OCI-LY1 (cell line): ENCODE results near the gene HTR2C.

Experiments used
- H2AFZ ChIP-seq: fragments of 200-600 bp; sonication (generic), shearing (Covaris generic); 2 replicates; pipeline ENCODE4 v1.6.0; 2014; ENCODE audit warnings: antibody characterized with exemption, mild to moderate bottlenecking, low read length
- H3F3A ChIP-seq: fragments of 200-600 bp; sonication (generic), shearing (Covaris generic); 2 replicates; pipeline ENCODE4 v1.6.0; 2014; ENCODE audit warnings: mild to moderate bottlenecking, antibody characterized with exemption, low read length, moderate library complexity; ENCODE audit not compliant: insufficient read depth
- H3K27ac ChIP-seq: fragments of 200-600 bp; sonication (generic); 2 replicates; pipeline ENCODE4 v1.5.1; 2014; ENCODE audit warnings: low read length, mixed run types, mild to moderate bottlenecking, low read depth; ENCODE audit not compliant: poor library complexity, severe bottlenecking
- H3K27me3 ChIP-seq: fragments of 200-600 bp; sonication (generic); 2 replicates; pipeline ENCODE4 v1.6.0; 2014; ENCODE audit warnings: antibody characterized with exemption, mild to moderate bottlenecking, low read length, moderate library complexity; ENCODE audit not compliant: insufficient read depth
- H3K36me3 ChIP-seq: fragments of 200-600 bp; sonication (generic); 2 replicates; pipeline ENCODE4 v1.6.1; 2014; ENCODE audit warnings: mild to moderate bottlenecking, antibody characterized with exemption, low read length, moderate library complexity, mixed read lengths; ENCODE audit not compliant: insufficient read depth
- H3K4me1 ChIP-seq: fragments of 200-600 bp; sonication (generic); 2 replicates; pipeline ENCODE4 v1.5.1; 2014; ENCODE audit warnings: mild to moderate bottlenecking, low read length, moderate library complexity; ENCODE audit not compliant: insufficient read depth, severe bottlenecking
- H3K4me2 ChIP-seq: fragments of 200-600 bp; sonication (generic), shearing (Covaris generic); 2 replicates; pipeline ENCODE4 v1.6.1; 2014; ENCODE audit warnings: low read length
- H3K4me3 ChIP-seq: fragments of 200-600 bp; sonication (generic); 2 replicates; pipeline ENCODE4 v1.5.1; 2014; ENCODE audit warnings: low read length, low read depth, mild to moderate bottlenecking, mixed read lengths; ENCODE audit not compliant: poor library complexity, severe bottlenecking
- H3K79me2 ChIP-seq: fragments of 200-600 bp; shearing (Covaris generic); 2 replicates; pipeline ENCODE4 v1.6.1; 2016; ENCODE audit warnings: mixed run types, low read length, mixed read lengths; ENCODE audit not compliant: insufficient read depth
- H3K9ac ChIP-seq: fragments of 200-600 bp; sonication (generic), shearing (Covaris generic); 2 replicates; pipeline ENCODE4 v1.6.1; 2014; ENCODE audit warnings: mild to moderate bottlenecking, low read length, mixed read lengths
- H3K9me2 ChIP-seq: fragments of 200-600 bp; sonication (generic), shearing (Covaris generic); 2 replicates; pipeline ENCODE4 v1.6.1; 2014; ENCODE audit warnings: low read depth, mild to moderate bottlenecking, low read length, mixed read lengths
- H3K9me3 ChIP-seq: fragments of 200-600 bp; shearing (Covaris generic); 2 replicates; pipeline ENCODE4 v1.6.1; 2014; ENCODE audit warnings: low read length, mixed read lengths
- H4K20me1 ChIP-seq: fragments of 200-600 bp; sonication (generic), shearing (Covaris generic); 2 replicates; pipeline ENCODE4 v1.6.0; 2016; ENCODE audit warnings: mild to moderate bottlenecking, low read length; ENCODE audit not compliant: insufficient read depth
- EZH2 ChIP-seq: fragments of 200-600 bp; sonication (generic), shearing (Covaris generic); IDR thresholded peaks from 2 replicates; pipeline ENCODE4 v1.8.0; 2017; ENCODE audit warnings: borderline replicate concordance, mixed run types, mild to moderate bottlenecking, antibody characterized with exemption, low read length, moderate library complexity, mixed read lengths
- TF ChIP-seq, protein P1 (sequence below): fragments of 200-600 bp; sonication (generic), shearing (Covaris generic); IDR thresholded peaks from 2 replicates; pipeline ENCODE4 v1.5.1; 2017; ENCODE audit warnings: mild to moderate bottlenecking, antibody characterized with exemption, low read length, moderate library complexity, mixed read lengths

HTR2C gene

DNA sequence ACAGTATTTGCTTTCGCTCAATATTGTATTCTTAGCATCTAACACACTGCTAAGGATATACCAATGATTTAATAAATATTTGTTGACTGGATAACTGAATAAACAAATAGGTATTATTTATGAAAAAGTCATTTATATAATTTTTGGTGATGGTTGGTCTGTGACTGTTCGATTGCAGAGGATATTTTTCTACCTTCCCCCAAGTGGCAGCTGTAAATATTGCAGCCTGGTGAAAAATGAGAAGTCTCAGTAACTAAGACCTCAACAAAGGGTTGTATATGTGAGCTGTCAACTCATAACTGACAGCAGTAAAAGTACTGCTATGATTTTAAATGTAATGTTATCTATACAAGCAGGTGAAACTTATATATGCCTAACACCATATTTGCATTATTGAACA lies 36.0 kb downstream of the HTR2C start:
- Histone ChIP-seq H3K4me1 (no peaks in the 10 kb centered on the region), H3K79me2 (no peaks in the 10 kb centered on the region), H3K27me3 (no peaks in the 10 kb centered on the region), H3K4me3 (no peak overlapping the region), H3K9me3 (no peaks in the 10 kb centered on the region), H3K36me3 (no peaks in the 10 kb centered on the region), H3K9ac (no peak overlapping the region), H3F3A (no peaks in the 10 kb centered on the region), H4K20me1 (no peaks in the 10 kb centered on the region), H3K9me2 (no peaks in the 10 kb centered on the region), H3K4me2 (no peak overlapping the region), H2AFZ (no peak overlapping the region), H3K27ac (no peak overlapping the region)
- TF ChIP-seq, protein P1, sequence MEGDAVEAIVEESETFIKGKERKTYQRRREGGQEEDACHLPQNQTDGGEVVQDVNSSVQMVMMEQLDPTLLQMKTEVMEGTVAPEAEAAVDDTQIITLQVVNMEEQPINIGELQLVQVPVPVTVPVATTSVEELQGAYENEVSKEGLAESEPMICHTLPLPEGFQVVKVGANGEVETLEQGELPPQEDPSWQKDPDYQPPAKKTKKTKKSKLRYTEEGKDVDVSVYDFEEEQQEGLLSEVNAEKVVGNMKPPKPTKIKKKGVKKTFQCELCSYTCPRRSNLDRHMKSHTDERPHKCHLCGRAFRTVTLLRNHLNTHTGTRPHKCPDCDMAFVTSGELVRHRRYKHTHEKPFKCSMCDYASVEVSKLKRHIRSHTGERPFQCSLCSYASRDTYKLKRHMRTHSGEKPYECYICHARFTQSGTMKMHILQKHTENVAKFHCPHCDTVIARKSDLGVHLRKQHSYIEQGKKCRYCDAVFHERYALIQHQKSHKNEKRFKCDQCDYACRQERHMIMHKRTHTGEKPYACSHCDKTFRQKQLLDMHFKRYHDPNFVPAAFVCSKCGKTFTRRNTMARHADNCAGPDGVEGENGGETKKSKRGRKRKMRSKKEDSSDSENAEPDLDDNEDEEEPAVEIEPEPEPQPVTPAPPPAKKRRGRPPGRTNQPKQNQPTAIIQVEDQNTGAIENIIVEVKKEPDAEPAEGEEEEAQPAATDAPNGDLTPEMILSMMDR: peak; percentile 17; the same call in 1 of the 2 replicates
- no peak for TF ChIP-seq EZH2

DNA sequence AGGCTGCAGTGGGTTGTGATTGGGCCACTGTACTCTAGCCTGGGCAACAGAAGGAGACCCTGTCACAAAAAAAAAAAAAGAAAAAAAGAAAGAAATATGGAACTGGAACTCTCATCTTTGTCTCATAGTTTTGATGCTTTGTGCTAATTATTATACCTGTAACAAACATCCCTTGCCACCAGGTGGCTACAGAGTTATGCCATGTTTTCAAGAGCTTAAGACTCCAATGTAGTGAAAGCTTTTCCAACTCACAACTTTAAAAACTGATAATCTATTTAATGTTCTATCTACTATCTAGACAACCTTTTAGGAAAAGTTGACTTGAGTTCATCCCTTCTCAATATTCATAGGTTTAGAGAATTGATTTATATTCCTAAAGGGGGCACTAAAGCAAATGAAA lies 42.4 kb downstream of the HTR2C start:
- Histone ChIP-seq H3F3A (no peaks in the 10 kb centered on the region), H3K27me3 (no peaks in the 10 kb centered on the region), H3K79me2 (no peaks in the 10 kb centered on the region), H3K4me2 (no peak overlapping the region), H3K9ac (no peak overlapping the region), H3K36me3 (no peaks in the 10 kb centered on the region), H2AFZ (no peak overlapping the region), H3K9me2 (no peaks in the 10 kb centered on the region), H3K27ac (no peak overlapping the region), H3K4me3 (no peak overlapping the region), H3K4me1 (no peaks in the 10 kb centered on the region), H3K9me3 (no peaks in the 10 kb centered on the region), H4K20me1 (no peaks in the 10 kb centered on the region)
- TF ChIP-seq EZH2: no peak
- TF ChIP-seq, protein P1: peak; percentile 31; the same call in 1 of the 2 replicates

DNA sequence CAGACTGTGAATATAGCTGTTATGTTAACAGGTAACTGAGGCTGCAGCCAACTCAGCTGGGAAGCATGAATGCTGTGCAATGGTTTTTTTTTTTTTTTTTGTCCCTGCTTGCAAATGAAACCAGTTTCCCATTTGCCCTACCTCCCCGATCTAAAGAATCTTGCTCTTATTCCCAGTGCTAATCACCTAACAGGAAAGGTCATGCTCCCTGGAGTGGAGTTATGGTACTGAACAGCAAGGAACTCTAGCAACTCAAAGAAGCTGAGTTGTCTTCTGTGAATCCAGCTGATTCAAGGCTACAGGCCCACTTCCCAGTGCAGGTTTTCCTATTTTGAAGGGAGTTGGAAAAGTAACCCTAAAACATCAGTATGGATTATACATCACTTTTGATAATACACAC lies 52.1 kb downstream of the HTR2C start:
- Histone ChIP-seq H3K27ac (no peak overlapping the region), H4K20me1 (no peaks in the 10 kb centered on the region), H3K9me2 (no peaks in the 10 kb centered on the region), H3K36me3 (no peaks in the 10 kb centered on the region), H3K4me3 (no peak overlapping the region), H3K4me1 (no peaks in the 10 kb centered on the region), H3K9ac (no peak overlapping the region), H3K9me3 (no peaks in the 10 kb centered on the region), H3K27me3 (no peaks in the 10 kb centered on the region), H3K79me2 (no peaks in the 10 kb centered on the region), H2AFZ (no peak overlapping the region), H3K4me2 (no peak overlapping the region), H3F3A (no peaks in the 10 kb centered on the region)
- TF ChIP-seq EZH2: no peak
- TF ChIP-seq, protein P1: no peak
